ENCODE results near the gene ZNF438. TPM values are rescaled to one million over a fixed set of nuclear protein-coding genes. Genes with fewer than 3 reads are reported as not detected.
A peak's percentile ranks its signal among the peaks of the same experiment; 100 is the strongest.

Gene ZNF438
- total and polyA plus RNA-seq, 8 donors = 9.6 to 20.1 (median 10.7) TPM

DNA sequence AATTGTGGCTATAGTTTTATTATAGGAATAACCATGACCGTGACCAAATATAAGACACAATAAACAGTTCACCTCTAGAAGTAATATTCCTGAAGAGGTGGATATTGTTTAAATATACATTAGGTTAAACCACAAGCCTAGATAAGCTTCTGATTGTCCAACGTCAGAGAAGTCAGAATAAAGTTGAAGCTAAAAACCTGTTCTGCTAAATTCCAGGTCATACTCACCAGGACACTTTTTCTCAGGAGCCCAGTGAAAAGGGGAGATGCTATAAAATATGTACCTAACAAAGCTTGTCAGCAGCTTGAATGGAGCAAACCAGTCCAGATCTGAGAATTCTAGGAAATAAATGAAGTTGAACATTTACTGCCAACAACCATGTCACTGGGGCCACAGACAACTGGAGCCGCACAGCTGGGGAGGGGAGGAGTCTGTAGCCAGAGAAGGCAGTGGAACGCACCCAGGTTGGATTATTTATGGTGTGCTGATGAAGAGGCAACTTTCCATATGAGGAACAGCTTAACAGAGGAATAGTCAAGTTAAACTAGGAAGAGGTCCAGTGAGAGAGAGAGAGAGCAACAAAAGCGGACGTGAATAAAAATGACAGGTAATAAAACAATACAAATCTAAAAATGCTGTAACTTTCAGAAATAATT, 191.1 kb downstream of the ZNF438 start:
- Histone ChIP-seq H3K4me3 (no peak overlapping the region), H3K9me3 (no peaks in the 10 kb centered on the region), H3K36me3 (peaks cover 0 to 10% of the 10 kb centered on the region in 2 donors), H3K4me1 (no peaks in the 10 kb centered on the region), H3K27ac (peak overlapping the region in 1 of 2 donors; percentile 26), H3K27me3 (no peaks in the 10 kb centered on the region)
- DNase-seq (peak in 2 of 4 donors; percentile 54 to 73), ATAC-seq (peak; percentile 42)
- intact Hi-C loops (cut with DNase I) = no loop called here
- TF ChIP-seq, protein P1, sequence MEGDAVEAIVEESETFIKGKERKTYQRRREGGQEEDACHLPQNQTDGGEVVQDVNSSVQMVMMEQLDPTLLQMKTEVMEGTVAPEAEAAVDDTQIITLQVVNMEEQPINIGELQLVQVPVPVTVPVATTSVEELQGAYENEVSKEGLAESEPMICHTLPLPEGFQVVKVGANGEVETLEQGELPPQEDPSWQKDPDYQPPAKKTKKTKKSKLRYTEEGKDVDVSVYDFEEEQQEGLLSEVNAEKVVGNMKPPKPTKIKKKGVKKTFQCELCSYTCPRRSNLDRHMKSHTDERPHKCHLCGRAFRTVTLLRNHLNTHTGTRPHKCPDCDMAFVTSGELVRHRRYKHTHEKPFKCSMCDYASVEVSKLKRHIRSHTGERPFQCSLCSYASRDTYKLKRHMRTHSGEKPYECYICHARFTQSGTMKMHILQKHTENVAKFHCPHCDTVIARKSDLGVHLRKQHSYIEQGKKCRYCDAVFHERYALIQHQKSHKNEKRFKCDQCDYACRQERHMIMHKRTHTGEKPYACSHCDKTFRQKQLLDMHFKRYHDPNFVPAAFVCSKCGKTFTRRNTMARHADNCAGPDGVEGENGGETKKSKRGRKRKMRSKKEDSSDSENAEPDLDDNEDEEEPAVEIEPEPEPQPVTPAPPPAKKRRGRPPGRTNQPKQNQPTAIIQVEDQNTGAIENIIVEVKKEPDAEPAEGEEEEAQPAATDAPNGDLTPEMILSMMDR (IDR thresholded peaks at IDR 0.05) = no peak

DNA sequence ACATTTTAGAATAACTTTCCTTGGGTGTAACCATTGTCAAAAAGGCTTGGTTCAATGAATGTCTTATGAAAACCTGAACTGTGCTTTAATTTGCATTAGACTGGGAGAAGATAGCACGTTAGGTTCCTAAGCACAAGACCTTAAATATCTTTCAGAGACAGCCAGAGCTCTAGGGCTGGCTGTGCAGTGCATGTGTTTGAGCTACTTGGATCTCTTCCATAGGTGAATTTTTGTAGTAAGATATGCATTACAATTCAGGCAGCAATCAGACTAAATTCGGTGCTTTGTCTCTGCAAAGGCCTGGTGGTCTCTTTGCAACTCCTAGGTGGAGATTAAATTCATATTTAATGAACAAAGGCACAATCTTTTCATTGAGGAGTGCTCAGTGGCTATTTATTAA, 192.0 kb downstream of the ZNF438 start:
- Histone ChIP-seq H3K36me3 (peaks cover 0 to 1% of the 10 kb centered on the region in 2 donors), H3K4me1 (no peaks in the 10 kb centered on the region), H3K4me3 (no peak overlapping the region), H3K27me3 (no peaks in the 10 kb centered on the region), H3K27ac (no peak overlapping the region), H3K9me3 (no peaks in the 10 kb centered on the region)
- DNase-seq (no peak), ATAC-seq (no peak)
- intact Hi-C loops (cut with DNase I) = no loop called here
- TF ChIP-seq, protein P1 (IDR thresholded peaks at IDR 0.05) = no peak

- Histone ChIP-seq H3K27me3 (no peaks in the 10 kb centered on the region), H3K36me3 (no peaks in the 10 kb centered on the region), H3K27ac (no peak overlapping the region), H3K9me3 (no peaks in the 10 kb centered on the region), H3K4me3 (no peak overlapping the region), H3K4me1 (no peaks in the 10 kb centered on the region)
- DNase-seq = no peak
- ATAC-seq = no peak
- TF ChIP-seq, protein P1 (IDR thresholded peaks at IDR 0.05) = no peak
- intact Hi-C loops (cut with DNase I) = no loop called here
Observed at GRCh38 chr10:30836406-30836805, 195.3 kb downstream of the ZNF438 start.

DNA sequence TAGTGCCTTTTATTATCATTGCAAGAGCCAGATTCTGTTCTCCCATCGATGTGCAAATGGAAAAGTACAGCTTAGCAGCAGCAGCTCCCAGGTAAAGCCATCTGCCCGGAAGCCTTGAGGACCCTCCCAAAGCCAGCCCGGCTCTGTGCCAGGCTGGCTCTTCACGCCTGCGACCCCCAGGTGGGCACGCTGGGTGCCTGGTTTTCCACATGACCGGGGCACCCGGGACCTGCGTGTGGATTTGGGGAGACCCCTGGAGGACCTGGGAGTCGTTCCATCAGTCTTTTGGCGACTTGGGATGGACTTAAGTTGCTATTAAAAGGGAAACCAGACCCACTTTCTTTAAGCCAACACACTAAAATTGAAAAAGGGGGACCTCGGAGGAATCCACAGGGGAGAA, 196.5 kb downstream of the ZNF438 start:
- TF ChIP-seq, protein P1 (IDR thresholded peaks at IDR 0.05) = no peak
- Histone ChIP-seq H3K9me3 (no peaks in the 10 kb centered on the region), H3K27me3 (no peaks in the 10 kb centered on the region), H3K27ac (no peak overlapping the region), H3K4me3 (no peak overlapping the region), H3K4me1 (no peaks in the 10 kb centered on the region), H3K36me3 (no peaks in the 10 kb centered on the region)
- intact Hi-C loops (cut with DNase I) = no loop called here
- ATAC-seq = no peak
- DNase-seq = no peak

GRCh38 chr10:30834651-30835050, 197.0 kb downstream of the ZNF438 start:
- ATAC-seq (no peak), DNase-seq (no peak)
- H3K27ac ChIP-seq = no peak overlapping the region
- H3K27me3 ChIP-seq = no peaks in the 10 kb centered on the region
- H3K36me3 ChIP-seq = no peaks in the 10 kb centered on the region
- intact Hi-C loops (cut with DNase I) = no loop called here
- TF ChIP-seq, protein P1 (IDR thresholded peaks at IDR 0.05) = no peak
- H3K4me1 ChIP-seq = no peaks in the 10 kb centered on the region
- no peak overlapping the region for H3K4me3 ChIP-seq
- no peaks in the 10 kb centered on the region for H3K9me3 ChIP-seq

All from left lung (tissue), 10 donors.